ENCODE results near the gene ZNF768.
"Not testable (repeated sequence)": the region's sequence is repeated elsewhere in the genome, so short reads cannot be mapped to it uniquely, and the experiment has no call there.

ZNF768 gene

DNA sequence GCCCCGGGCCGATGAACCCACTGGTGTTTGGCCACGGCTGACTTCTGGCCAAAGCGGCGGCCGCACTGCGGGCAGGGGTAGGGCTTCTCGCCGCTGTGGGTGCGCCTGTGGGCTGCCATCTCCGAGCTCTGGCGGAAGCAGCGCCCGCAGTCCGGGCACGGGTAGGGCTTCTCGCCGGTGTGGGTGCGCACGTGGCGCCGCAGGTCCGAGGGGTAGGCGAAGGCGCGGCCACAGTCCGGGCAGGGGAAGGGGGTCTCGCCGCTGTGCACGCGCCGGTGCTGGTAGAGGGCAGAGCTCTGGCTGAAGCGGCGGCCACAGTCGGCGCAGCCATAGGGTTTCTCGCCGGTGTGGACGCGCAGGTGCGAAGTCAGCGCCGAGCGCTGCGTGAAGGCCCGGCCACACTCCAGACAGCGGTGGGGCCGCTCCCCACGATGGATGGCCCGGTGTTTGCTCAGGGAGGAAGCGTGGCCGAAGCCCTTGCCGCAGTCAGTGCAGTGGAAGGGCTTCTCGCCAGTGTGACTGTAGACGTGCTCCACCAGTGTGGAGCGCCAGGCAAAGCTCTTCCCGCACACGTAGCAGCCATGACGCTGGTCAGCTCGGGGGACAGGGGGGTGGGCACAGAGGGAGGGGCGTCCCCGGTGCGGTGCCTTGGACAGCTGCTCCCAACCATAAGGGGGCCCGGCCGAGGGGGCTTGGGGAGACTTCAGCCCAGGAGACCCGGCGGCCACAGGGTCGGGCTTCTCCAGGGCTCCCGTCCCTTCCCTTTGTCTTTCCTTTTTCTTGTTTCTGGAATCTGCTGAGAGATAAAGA lies 29.2 kb upstream of the ZNF768 start:
- DNase-seq (ENCODE audit: low read depth) = no peak

DNA sequence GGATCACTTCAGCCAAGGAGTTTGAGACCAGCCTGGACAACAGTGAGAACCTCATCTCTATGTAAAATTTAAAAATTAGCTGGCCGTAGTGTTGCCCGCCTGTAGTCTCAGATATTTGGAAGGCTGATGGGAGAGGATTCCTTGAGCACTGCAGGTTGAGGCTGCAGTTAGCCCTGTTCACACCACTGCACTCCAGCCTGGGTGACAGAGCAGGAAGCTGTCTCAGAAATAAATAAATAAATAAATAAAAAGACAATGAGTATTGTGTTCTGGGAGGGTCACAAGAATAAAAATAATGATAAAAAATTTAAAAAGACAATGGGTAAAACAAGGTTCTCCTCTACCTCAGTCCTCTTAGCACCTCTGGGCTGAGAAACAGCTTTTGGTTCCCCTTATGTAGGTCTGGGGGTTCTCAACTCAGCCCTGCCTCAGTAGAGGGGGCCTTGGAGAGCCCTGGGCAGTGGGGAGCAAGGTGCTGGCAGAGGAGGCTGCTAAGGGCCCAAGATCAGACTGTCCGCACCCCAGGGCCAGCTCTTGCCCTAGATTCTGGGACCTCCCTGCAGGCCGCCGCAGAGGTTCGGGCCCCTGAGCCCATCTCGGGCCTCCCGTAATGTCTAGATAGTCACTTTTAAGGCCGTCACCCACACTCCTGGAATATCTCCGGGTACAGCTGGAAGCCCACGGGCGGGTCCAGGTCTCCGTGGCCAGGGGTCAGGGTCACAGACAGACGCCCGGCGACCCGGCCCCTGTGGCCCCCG lies 28.4 kb upstream of the ZNF768 start:
- no peak for DNase-seq (ENCODE audit: low read depth)

GRCh38 chr16:30553393-30553899 lies 27.1 kb upstream of the ZNF768 start:
- DNase-seq (ENCODE audit: low read depth) = no peak

DNA sequence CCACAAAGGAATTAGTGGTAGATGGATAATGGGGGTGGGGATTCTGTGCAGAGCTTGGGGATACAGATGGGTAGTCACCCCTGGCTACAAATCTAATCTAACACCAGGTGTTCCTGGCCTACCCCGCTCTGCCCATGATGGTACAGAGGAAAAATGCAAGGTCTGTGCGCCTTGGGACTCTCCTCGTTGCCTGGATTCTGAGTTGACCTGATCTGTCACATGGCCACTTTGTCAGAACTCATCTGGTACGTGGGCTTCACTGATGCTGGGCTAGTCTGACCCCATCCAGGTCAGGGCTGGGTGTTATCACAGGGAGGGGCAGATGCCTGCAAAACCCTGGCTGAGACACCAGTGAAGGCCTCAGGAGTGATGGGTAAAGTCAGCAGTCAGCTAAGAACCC lies 26.6 kb upstream of the ZNF768 start:
- DNase-seq (ENCODE audit: low read depth) = no peak

DNA sequence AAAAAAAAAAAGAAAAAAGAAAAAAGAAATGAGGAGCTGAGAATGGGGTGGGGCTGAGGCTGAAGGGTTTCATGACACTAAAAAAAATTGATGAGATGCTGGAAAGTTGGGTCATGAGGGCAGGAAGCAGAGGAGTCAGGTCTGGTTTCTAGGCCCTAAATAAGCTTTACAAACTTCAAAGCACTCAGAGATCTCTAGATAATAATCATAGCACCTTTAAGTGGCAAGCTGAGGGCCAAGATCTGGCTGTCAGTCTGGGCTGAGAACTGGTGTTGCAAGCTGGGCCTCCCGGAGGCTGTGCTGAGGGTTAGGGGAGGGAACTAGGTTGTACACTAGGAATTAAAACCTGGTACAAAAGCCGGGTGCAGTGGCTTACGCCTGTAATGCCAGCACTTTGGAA lies 25.4 kb upstream of the ZNF768 start:
- DNase-seq (ENCODE audit: low read depth) = no peak

DNA sequence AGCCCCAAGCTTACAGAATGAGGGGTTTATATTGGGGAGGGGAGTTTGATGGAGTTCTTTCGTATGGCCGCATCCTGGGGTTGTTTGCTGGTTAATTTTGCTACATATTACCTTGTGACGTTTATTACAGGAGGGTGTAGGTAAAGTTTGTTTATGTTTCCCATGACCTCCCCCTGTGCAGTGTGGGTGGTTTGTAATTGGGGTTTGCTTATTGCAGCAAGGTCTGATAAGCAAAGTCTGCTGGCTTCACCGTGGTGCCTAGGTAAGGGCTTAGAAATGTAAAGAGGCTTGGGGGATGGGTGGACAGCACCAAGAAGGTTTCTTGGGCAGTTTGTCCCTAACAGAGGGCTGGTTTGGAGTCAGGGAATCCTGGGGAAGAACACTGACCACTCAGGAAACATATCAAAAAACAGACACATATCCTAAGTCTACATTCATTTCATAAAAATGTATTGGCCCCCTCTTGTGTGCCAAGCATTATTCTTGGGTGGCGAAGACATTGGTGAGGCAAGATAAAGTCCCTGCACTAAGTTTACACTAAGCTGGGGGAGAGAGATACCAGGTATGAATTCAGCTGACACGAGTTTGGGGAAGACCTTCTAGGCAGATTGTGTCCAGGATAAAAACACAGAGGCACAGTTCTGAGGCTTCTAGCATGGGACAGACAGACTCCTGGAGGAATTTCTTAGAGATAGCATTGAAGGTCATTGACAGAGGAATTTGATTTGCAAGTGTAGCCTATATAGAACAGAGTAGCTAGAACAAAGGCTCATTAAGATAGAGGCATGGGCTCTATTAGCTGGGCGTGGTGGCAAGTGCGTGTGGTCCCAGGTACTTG lies 22.3 kb upstream of the ZNF768 start:
- DNase-seq (ENCODE audit: low read depth) = no peak

DNA sequence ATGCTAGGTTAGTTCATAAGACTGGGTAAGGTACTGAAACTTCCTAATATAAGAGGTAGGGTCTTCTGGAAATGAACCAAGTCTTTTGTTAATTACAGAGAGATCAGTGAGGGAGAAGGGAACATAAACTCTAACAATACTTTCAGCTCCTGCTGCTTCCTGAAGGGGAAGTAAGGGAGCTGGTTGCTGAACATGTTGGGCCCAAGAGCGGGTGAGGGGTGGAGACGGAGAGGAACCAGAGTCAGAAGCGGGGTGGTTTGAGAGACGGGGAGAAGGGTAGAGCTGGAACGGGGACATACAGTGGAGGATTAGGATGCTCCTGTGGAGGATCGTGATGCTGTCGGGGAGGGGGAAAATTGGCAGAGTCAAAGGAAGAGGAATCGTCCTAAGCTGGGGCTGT lies 19.7 kb upstream of the ZNF768 start:
- no peak for DNase-seq (ENCODE audit: low read depth)

GRCh38 chr16:30543067-30543466 lies 16.7 kb upstream of the ZNF768 start:
- no peak for DNase-seq (ENCODE audit: low read depth)

DNA sequence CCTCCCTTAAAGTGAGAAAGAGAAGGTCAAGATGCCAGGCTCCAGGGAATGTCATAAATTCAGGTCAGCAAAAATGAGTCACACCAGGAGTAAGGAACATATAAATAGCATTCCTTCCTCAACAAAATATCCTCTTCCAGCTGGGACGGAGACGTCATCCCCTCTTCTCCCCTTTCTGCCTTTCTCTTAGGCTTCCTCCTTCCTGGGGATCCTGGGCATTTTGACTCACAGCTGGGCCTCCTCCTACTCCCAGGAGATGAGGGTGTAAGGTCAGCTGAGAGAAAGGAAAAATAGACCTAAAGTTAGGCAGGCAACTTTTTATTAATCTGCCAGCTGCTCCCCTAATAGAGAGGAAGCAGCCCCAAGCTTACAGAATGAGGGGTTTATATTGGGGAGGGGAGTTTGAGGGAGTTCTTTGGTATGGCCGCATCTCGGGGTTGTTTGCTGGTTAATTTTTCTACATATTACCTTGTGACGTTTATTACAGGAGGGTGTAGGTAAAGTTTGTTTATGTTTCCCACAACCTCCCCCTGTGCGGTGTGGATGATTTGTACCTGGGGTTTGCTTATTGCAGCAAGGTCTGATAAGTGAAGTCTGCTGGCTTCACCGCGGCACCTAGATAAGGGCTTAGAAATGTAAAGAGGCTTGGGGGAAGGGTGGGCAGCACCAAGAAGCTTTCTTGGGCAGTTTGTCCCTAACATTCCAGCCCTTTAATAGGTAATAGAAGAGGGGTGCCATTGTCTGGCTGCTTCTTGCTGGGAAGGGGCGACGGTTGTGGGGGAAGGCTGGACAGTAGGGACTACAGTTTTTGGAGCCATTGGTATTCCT lies 15.3 kb upstream of the ZNF768 start:
- no peak for DNase-seq (ENCODE audit: low read depth)

DNA sequence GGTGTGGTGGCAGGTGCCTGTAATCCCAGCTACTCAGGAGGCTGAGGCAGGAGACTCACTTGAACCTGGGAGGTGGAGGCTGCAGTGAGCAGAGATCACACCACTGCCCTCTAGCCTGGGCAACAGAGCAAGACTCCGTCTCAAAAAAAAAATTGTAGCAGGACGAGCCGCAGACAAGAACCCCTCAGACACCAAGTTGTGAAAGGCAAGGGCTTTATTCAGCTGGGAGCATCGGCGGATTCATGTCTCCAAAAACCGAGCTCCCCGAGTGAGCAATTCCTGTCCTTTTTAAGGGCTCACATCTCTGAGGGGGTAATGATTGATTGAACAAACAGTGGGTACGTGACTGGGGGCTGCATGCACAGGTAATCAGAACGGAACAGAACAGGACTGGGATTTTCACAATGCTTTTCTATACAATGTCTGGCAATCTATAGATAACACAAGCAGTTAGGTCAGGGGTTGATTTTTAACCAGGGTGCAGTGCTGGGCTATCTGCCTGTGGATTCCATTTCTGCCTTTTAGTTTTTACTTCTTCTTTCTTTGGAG lies 14.6 kb upstream of the ZNF768 start:
- not testable (repeated sequence) for DNase-seq (ENCODE audit: low read depth)

- DNase-seq (ENCODE audit: low read depth) = not testable (repeated sequence)
Measured at GRCh38 chr16:30539986-30540526, 13.7 kb upstream of the ZNF768 start.

DNA sequence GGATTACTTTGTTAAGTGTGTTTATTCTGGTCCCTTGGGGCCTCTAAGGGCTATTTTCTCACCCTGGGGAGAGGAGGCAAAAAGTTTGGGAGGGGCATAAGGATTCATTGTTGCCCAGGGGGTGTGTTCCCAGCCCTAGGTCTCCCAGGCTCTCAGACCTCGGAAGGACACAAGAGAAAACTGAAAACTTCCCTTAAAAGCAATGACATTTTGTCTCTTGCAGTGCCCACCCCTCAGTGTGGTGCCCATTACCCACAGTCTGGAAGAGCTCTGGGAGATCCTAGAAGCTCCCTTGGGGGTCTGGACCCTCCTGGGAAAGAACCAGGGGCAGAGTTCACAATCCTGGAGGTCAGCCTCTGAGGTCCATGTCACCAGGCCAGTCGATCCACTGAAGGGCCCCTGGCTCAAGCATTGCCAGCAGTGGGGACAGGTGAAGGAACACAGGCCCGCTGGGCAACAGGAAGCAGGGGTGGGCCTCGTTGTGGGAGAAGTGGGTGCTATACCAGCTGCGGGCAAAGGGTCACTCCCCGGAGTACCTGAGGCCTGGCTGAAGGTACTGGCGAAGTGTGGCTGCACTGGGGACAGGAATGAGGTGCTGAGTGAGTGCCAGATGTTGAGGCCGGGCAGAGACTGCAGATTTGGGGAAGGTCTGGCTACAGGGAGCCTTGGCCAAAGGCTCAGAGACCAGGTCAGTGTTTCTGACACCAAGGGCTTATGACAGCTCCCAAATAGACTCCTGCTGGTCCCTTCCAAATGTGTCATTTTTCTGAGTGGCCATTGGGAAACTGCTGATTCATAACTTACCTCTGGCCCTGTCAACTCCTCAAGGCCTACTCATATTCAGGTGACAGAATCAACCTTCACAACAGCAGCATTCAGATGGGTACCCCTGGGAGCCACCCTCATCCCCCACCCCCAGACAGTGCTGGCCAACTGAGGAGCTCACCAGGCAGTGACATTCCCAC lies 12.9 kb upstream of the ZNF768 start:
- DNase-seq (ENCODE audit: low read depth) = no peak

- DNase-seq (ENCODE audit: low read depth) = not testable (repeated sequence)
Measured at GRCh38 chr16:30536391-30537024, 10.1 kb upstream of the ZNF768 start.

DNA sequence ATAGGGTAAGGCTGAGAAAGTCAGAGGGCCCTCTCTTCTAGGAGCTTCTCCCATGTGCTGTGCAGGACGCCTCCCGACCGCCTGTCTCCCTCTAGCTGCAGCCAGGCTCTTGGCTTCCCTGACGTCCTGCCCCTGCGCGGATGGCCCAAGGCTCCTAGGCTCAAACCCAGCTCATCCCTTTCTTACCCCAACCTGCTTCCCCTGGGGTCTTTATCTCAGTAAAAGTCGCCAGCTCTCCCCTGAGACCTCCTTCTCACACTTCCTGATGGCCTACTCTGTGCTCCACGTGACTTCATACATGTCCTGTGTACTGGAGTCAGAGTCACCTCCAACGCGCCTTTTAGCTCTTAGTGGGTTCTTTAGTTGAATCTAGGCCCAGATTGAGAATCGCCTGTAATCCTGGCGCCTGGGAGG lies 9.4 kb upstream of the ZNF768 start:
- DNase-seq (ENCODE audit: low read depth) = no peak

DNA sequence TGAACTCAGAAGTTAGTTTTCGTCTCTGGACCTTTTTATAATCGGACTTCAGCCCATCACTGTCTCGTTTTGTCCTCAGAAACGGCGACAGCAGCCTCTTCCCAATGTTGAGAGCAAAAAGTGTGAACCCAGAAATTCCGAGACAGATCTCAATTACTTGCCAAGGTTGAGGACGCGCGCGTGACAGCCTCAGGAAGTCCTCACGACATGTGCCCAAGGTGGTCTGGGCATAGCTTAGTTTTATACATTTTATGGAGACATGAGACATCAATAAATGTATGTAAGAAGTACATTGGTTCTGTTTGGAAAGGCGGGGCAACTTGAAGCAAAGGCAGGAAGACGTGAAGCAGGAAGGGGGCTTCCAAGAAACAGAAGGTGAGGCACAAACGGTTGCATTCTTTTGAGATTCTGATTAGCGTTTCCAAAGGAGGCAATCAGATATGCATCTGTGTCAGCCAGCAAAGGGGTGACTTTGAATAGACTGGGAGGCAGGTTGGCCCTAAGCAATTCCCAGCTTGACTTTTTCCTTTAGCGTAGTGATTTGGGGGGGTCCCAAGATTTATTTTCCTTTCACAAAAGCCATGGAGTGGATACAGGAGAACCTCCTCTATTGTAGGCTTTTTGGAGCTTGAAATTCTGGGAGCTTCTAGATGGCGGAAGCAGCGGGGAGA lies 8.9 kb upstream of the ZNF768 start:
- no peak for DNase-seq (ENCODE audit: low read depth)

DNA sequence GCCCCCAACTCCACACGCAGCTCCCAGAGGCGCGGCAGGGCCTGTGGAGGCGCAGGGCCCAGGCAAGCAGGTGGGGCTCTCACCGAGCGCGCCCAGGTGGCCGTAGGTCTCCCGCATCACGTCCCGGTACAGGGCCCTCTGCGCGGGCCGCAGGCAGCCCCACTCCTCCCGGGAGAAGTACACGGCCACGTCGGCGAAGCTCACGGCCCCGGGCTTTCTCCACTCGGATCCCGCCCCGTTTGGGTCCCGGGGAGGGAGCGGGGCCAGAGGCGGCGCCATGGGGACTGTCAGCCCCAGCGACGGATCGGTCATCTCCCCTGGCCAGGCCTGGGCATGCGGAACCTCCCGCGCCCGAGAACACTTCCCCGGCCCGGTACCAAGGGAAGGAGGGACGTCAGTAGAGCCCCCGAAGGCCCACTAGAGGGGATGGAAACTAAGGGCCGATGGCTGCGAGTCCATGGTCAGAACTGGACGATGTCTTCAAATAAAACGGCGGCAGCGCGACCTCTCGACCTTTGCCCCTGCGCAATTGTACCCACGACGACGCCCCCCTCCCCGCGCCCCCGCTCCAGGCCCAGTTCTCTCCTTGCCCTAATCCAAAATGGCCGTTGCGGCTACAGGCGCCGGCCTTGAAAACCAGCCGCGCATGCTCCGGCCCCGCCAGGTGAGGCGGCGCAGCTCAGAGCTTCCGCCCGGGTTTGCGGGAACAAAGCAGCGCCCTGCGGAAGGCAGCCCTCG lies 8.2 kb upstream of the ZNF768 start, which contains the start of gene ZNF747:
ZNF747 (minus strand) TSS at position 491 of the 738 bp plus-strand sequence; CDS start at position 312, 179 bp downstream.
- DNase-seq (ENCODE audit: low read depth) = no peak

- no peak for DNase-seq (ENCODE audit: low read depth)
Measured at GRCh38 chr16:30533748-30534367, 7.5 kb upstream of the ZNF768 start.
